ENCODE measurements around the gene ZBTB40.

Gene ZBTB40

DNA sequence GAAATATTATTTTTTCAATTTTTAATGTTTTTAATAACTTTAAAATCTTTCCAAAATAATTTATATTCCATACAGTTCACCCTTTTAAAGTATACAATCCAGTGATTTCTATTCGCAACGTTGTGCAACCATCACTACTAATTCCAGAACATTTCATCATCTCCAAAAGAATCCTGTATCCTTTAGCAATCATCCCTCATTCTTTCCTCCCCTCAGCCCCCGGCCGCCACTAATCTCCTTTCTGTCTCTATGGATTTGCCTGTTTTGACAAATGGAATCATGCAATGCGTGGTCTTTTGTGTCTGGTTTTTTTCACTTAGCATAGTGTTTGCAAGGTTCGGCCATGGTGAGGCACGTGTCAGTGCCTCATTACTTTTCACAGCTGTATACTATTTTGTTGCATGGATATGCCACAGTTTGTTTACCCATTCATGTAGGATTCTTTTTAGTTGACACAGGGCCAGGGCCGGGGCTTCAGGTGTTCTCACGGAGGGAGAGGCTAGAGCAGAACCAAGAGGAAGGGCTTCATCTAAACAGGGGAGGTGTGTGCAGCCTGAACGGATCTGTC lies 40.6 kb upstream of the ZBTB40 start:
- no peaks in the 10 kb centered on the region for H3K9me3 ChIP-seq (ENCODE audit: insufficient read depth, low read length, severe bottlenecking)
- TF ChIP-seq EZH2 (IDR thresholded peaks at IDR 0.05; ENCODE audit: borderline replicate concordance, low read depth, low read length, severe bottlenecking) = no peak
- no peak overlapping the region for H3K9ac ChIP-seq (ENCODE audit: low read depth, low read length)
- H3K36me3 ChIP-seq (ENCODE audit: insufficient read depth, low read length) = no peaks in the 10 kb centered on the region
- peaks cover 3% of the 10 kb centered on the region; the same call in 1 of the 2 replicates for H4K20me1 ChIP-seq (ENCODE audit: insufficient read depth, low read length)
- H2AFZ ChIP-seq (ENCODE audit: low read depth, low read length) = no peak overlapping the region
- no peak overlapping the region for H3K27ac ChIP-seq (ENCODE audit: low read length)
- no peaks in the 10 kb centered on the region for H3K79me2 ChIP-seq (ENCODE audit: insufficient read depth, low read length)
- peaks cover 15% of the 10 kb centered on the region for H3K27me3 ChIP-seq (ENCODE audit: insufficient read depth, low read length, poor library complexity)
- DNase-seq (no peak), ATAC-seq (ENCODE audit: insufficient read depth, low read depth) (no peak)
- H3K4me1 ChIP-seq (ENCODE audit: insufficient read depth, low read length) = no peaks in the 10 kb centered on the region
- H3K4me3 ChIP-seq (ENCODE audit: low read depth in 1 of 2, low read length in 2 of 2) = no peak overlapping the region
- H3K4me2 ChIP-seq (ENCODE audit: insufficient read depth, low read length) = no peak overlapping the region

DNA sequence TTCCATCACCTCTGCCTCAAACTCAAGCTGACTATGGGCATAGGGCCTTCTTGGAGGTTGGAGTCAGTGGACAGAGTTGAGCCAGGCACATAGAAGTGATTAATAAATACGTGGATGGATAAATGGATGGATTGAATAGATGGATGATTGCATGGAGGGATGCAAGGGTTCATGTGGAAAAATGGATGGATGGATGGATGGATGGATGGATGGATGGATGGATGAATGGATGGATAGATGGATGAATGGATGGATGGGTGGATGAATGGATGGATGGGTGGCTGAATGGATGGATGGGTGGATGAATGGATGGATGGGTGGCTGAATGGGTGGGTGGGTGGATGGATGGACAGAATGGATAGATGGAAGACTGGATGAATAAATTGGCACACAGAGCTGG lies 40.1 kb upstream of the ZBTB40 start:
- no peaks in the 10 kb centered on the region for H3K79me2 ChIP-seq (ENCODE audit: insufficient read depth, low read length)
- H2AFZ ChIP-seq (ENCODE audit: low read depth, low read length) = no peak overlapping the region
- ATAC-seq (ENCODE audit: insufficient read depth, low read depth) (no peak), DNase-seq (no peak)
- no peaks in the 10 kb centered on the region for H3K36me3 ChIP-seq (ENCODE audit: insufficient read depth, low read length)
- H3K9ac ChIP-seq (ENCODE audit: low read depth, low read length) = no peak overlapping the region
- H3K27me3 ChIP-seq (ENCODE audit: insufficient read depth, low read length, poor library complexity) = peaks cover 18% of the 10 kb centered on the region
- H3K4me2 ChIP-seq (ENCODE audit: insufficient read depth, low read length) = no peak overlapping the region
- no peaks in the 10 kb centered on the region for H3K4me1 ChIP-seq (ENCODE audit: insufficient read depth, low read length)
- TF ChIP-seq EZH2 (IDR thresholded peaks at IDR 0.05; ENCODE audit: borderline replicate concordance, low read depth, low read length, severe bottlenecking) = no peak
- TF ChIP-seq, protein P1, sequence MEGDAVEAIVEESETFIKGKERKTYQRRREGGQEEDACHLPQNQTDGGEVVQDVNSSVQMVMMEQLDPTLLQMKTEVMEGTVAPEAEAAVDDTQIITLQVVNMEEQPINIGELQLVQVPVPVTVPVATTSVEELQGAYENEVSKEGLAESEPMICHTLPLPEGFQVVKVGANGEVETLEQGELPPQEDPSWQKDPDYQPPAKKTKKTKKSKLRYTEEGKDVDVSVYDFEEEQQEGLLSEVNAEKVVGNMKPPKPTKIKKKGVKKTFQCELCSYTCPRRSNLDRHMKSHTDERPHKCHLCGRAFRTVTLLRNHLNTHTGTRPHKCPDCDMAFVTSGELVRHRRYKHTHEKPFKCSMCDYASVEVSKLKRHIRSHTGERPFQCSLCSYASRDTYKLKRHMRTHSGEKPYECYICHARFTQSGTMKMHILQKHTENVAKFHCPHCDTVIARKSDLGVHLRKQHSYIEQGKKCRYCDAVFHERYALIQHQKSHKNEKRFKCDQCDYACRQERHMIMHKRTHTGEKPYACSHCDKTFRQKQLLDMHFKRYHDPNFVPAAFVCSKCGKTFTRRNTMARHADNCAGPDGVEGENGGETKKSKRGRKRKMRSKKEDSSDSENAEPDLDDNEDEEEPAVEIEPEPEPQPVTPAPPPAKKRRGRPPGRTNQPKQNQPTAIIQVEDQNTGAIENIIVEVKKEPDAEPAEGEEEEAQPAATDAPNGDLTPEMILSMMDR (IDR thresholded peaks at IDR 0.05; ENCODE audit: borderline replicate concordance, extremely low read depth, low read length, poor library complexity, severe bottlenecking) = no peak
- H4K20me1 ChIP-seq (ENCODE audit: insufficient read depth, low read length) = peaks cover 6% of the 10 kb centered on the region
- no peaks in the 10 kb centered on the region for H3K9me3 ChIP-seq (ENCODE audit: insufficient read depth, low read length, severe bottlenecking)
- H3K4me3 ChIP-seq (ENCODE audit: low read depth in 1 of 2, low read length in 2 of 2) = no peak overlapping the region
- no peak overlapping the region for H3K27ac ChIP-seq (ENCODE audit: low read length)

DNA sequence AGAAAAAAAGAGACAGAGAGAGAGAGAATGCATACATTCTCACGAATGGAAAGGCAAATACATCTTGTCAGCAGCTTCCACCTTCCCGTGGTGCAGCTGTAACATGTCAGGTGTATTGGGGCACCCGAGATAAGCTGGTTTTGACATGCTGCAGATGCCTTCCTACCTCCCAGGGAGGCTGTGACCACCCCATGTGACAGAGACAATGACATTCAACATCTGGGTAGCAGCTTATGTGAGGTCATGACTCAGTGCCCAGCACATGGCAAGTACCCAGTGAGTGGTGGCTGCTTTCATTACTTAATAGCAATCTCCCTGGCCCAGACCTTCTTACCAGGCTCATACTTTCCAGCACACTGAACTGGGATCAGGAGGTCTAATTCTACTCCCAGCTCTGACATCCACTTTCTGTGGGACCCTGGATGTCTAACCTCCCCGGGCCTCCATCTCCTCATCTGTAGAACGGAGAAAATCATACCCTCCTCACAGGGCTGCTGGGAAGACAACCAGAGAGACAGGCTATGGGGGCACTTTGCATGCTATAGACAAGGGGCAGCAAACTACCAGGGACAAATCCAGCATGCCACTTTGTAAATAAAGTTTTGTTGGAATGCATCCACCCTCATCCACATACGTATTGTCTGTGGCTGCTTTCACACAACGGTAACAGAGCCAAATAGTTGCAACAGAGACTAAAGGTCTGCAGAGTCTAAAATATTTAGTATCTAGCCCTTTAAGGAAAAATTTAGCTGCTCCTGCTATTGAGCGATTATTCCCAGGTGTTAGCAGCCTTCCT lies 38.5 kb upstream of the ZBTB40 start:
- Histone ChIP-seq H3K27ac (ENCODE audit: low read length) (no peak overlapping the region), H3K27me3 (ENCODE audit: insufficient read depth, low read length, poor library complexity) (peaks cover 14% of the 10 kb centered on the region), H3K9me3 (ENCODE audit: insufficient read depth, low read length, severe bottlenecking) (no peaks in the 10 kb centered on the region), H3K9ac (ENCODE audit: low read depth, low read length) (no peak overlapping the region), H3K36me3 (ENCODE audit: insufficient read depth, low read length) (no peaks in the 10 kb centered on the region), H3K4me1 (ENCODE audit: insufficient read depth, low read length) (peaks cover 3% of the 10 kb centered on the region; the same call in 1 of the 2 replicates), H4K20me1 (ENCODE audit: insufficient read depth, low read length) (peaks cover 7% of the 10 kb centered on the region), H3K4me3 (ENCODE audit: low read depth in 1 of 2, low read length in 2 of 2) (no peak overlapping the region), H3K4me2 (ENCODE audit: insufficient read depth, low read length) (no peak overlapping the region), H2AFZ (ENCODE audit: low read depth, low read length) (no peak overlapping the region), H3K79me2 (ENCODE audit: insufficient read depth, low read length) (no peaks in the 10 kb centered on the region)
- TF ChIP-seq, protein P1 (IDR thresholded peaks at IDR 0.05; ENCODE audit: borderline replicate concordance, extremely low read depth, low read length, poor library complexity, severe bottlenecking) = no peak
- TF ChIP-seq EZH2 (IDR thresholded peaks at IDR 0.05; ENCODE audit: borderline replicate concordance, low read depth, low read length, severe bottlenecking) = no peak
- ATAC-seq (ENCODE audit: insufficient read depth, low read depth) (no peak), DNase-seq (no peak)

DNA sequence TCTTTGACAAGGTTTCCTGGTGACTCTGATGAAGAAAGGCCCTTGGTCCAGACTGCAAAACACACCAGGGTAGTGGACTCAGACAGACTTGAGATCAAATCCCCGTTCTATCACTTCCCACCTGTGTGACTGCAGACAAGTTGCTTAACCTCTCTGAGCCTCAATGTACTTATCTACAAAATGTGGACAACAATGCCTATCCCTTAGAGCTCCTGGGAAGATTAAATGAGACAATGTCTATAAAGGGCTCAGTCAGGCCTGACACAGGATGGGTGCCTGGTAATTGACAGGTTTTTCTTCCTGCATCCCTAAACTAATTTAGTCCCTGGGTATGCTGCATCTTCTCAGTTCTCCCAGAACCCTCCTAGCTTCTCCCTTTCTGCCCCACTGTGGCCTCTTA lies 37.9 kb upstream of the ZBTB40 start:
- Histone ChIP-seq H3K36me3 (ENCODE audit: insufficient read depth, low read length) (no peaks in the 10 kb centered on the region), H3K4me3 (ENCODE audit: low read depth in 1 of 2, low read length in 2 of 2) (no peak overlapping the region), H4K20me1 (ENCODE audit: insufficient read depth, low read length) (peaks cover 8% of the 10 kb centered on the region), H3K9ac (ENCODE audit: low read depth, low read length) (no peak overlapping the region), H3K9me3 (ENCODE audit: insufficient read depth, low read length, severe bottlenecking) (no peaks in the 10 kb centered on the region), H3K27me3 (ENCODE audit: insufficient read depth, low read length, poor library complexity) (peaks cover 16% of the 10 kb centered on the region), H3K27ac (ENCODE audit: low read length) (no peak overlapping the region), H3K79me2 (ENCODE audit: insufficient read depth, low read length) (no peaks in the 10 kb centered on the region), H3K4me1 (ENCODE audit: insufficient read depth, low read length) (peaks cover 3% of the 10 kb centered on the region; the same call in 1 of the 2 replicates), H2AFZ (ENCODE audit: low read depth, low read length) (no peak overlapping the region), H3K4me2 (ENCODE audit: insufficient read depth, low read length) (no peak overlapping the region)
- DNase-seq = no peak
- no peak for ATAC-seq (ENCODE audit: insufficient read depth, low read depth)
- no peak for TF ChIP-seq EZH2 (IDR thresholded peaks at IDR 0.05; ENCODE audit: borderline replicate concordance, low read depth, low read length, severe bottlenecking)
- TF ChIP-seq, protein P1 (IDR thresholded peaks at IDR 0.05; ENCODE audit: borderline replicate concordance, extremely low read depth, low read length, poor library complexity, severe bottlenecking) = no peak

All from DND-41 (cell line).